Measurements from ENCODE around the gene CKS1B.
"Not testable (repeated sequence)": the region's sequence is repeated elsewhere in the genome, so short reads cannot be mapped to it uniquely, and the experiment has no call there.

Gene CKS1B

GRCh38 chr1:154988058-154988954 is 13.8 kb downstream of the CKS1B start:
- DNase-seq = no peak

GRCh38 chr1:154989195-154989860 is 14.8 kb downstream of the CKS1B start:
- no peak for DNase-seq

GRCh38 chr1:154990276-154990675 is 15.8 kb downstream of the CKS1B start:
- DNase-seq = no peak

- DNase-seq = no peak
Measured at GRCh38 chr1:154992721-154993571, 18.5 kb downstream of the CKS1B start.

GRCh38 chr1:154993572-154994268 is 19.2 kb downstream of the CKS1B start, which contains the start of gene LENEP:
Gene LENEP (plus strand): TSS chr1:154993586. CDS start chr1:154993608, 22 bp downstream.
- DNase-seq = no peak

- DNase-seq = no peak
Measured at GRCh38 chr1:154994269-154994587, 19.7 kb downstream of the CKS1B start.

- no peak for DNase-seq
Measured at GRCh38 chr1:154994591-154994990, 20.1 kb downstream of the CKS1B start.

GRCh38 chr1:154995301-154995983 is 21.0 kb downstream of the CKS1B start:
- DNase-seq = not testable (repeated sequence)

- DNase-seq = no peak
Measured at GRCh38 chr1:154996966-154997701, 22.7 kb downstream of the CKS1B start.

- no peak for DNase-seq
Measured at GRCh38 chr1:154998201-154998780, 23.8 kb downstream of the CKS1B start.

GRCh38 chr1:154998818-154999570 is 24.5 kb downstream of the CKS1B start:
- DNase-seq = peak; percentile 89

- peak; percentile 80 for DNase-seq
Measured at GRCh38 chr1:154999571-155000410, 25.3 kb downstream of the CKS1B start.

GRCh38 chr1:155000411-155000725 is 25.9 kb downstream of the CKS1B start:
- DNase-seq = peak; percentile 62

- peak; percentile 93 for DNase-seq
Measured at GRCh38 chr1:155000726-155001424, 26.4 kb downstream of the CKS1B start.

- no peak for DNase-seq
Measured at GRCh38 chr1:155001425-155001674, 26.9 kb downstream of the CKS1B start.

- DNase-seq = peak; percentile 99
Measured at GRCh38 chr1:155001675-155002463, 27.4 kb downstream of the CKS1B start.

GRCh38 chr1:155002464-155003226 is 28.2 kb downstream of the CKS1B start, which contains the start of gene ZBTB7B:
Gene ZBTB7B (plus strand): TSS chr1:155002802. CDS start chr1:155014661, 11,859 bp downstream.
- peak; percentile 20 for DNase-seq

All from activated CD4-positive, alpha-beta T cell treated with anti-CD3 and anti-CD28 coated beads for 48 hours (primary cell).